Measurements from ENCODE around the gene SNAPC1.

The SNAPC1 gene

GRCh38 chr14:61718039-61718438 is 44.2 kb upstream of the SNAPC1 start:
- Histone ChIP-seq H3K9me2 (replicated peaks; ENCODE audit: insufficient read depth, low read length) (no peaks in the 10 kb centered on the region), H2AFZ (ENCODE audit: low read depth, low read length, severe bottlenecking) (no peak overlapping the region), H3F3A (ENCODE audit: insufficient read depth) (peaks cover 41% of the 10 kb centered on the region), H3K4me2 (ENCODE audit: low read depth, low read length, poor library complexity, severe bottlenecking) (peak overlapping the region; percentile 62), H3K27me3 (ENCODE audit: low read length) (no peaks in the 10 kb centered on the region), H3K4me3 (ENCODE audit: insufficient read depth, low read length, poor library complexity, severe bottlenecking) (peak overlapping the region; percentile 6), H4K20me1 (ENCODE audit: low read depth, low read length) (peaks cover 62% of the 10 kb centered on the region), H3K36me3 (ENCODE audit: low read length) (peaks cover 18% of the 10 kb centered on the region; the same call in 1 of the 2 replicates), H3K79me2 (ENCODE audit: insufficient read depth, low read length) (peaks cover 87% of the 10 kb centered on the region), H3K9me3 (ENCODE audit: insufficient read depth, low read length) (no peaks in the 10 kb centered on the region), H3K27ac (ENCODE audit: low read depth, low read length) (peak overlapping the region; percentile 64; the same call in 1 of the 2 replicates), H3K9ac (ENCODE audit: low read length) (no peak overlapping the region)
- no peak for TF ChIP-seq EZH2phosphoT487 (conservative IDR thresholded peaks at IDR 0.05; ENCODE audit: low read length)
- TF ChIP-seq CTCF (IDR thresholded peaks at IDR 0.05; ENCODE audit: insufficient read depth, low read length, poor library complexity, severe bottlenecking), result no peak

GRCh38 chr14:61719344-61720293 is 42.6 kb upstream of the SNAPC1 start:
- Histone ChIP-seq H4K20me1 (ENCODE audit: low read depth, low read length) (peaks cover 51% of the 10 kb centered on the region), H3K27ac (ENCODE audit: low read depth, low read length) (peak overlapping the region; percentile 64), H3K4me3 (ENCODE audit: insufficient read depth, low read length, poor library complexity, severe bottlenecking) (peak overlapping the region; percentile 20), H3K9ac (ENCODE audit: low read length) (peak overlapping the region; percentile 18), H3K9me2 (replicated peaks; ENCODE audit: insufficient read depth, low read length) (no peaks in the 10 kb centered on the region), H3F3A (ENCODE audit: insufficient read depth) (peaks cover 44% of the 10 kb centered on the region), H3K27me3 (ENCODE audit: low read length) (no peaks in the 10 kb centered on the region), H3K36me3 (ENCODE audit: low read length) (peaks cover 26% of the 10 kb centered on the region; the same call in 1 of the 2 replicates), H2AFZ (ENCODE audit: low read depth, low read length, severe bottlenecking) (no peak overlapping the region), H3K79me2 (ENCODE audit: insufficient read depth, low read length) (peaks cover 78% of the 10 kb centered on the region), H3K4me2 (ENCODE audit: low read depth, low read length, poor library complexity, severe bottlenecking) (peak overlapping the region; percentile 62), H3K9me3 (ENCODE audit: insufficient read depth, low read length) (no peaks in the 10 kb centered on the region)
- TF ChIP-seq CTCF (IDR thresholded peaks at IDR 0.05; ENCODE audit: insufficient read depth, low read length, poor library complexity, severe bottlenecking) (no peak), EZH2phosphoT487 (conservative IDR thresholded peaks at IDR 0.05; ENCODE audit: low read length) (no peak)

GRCh38 chr14:61720294-61720661 is 41.9 kb upstream of the SNAPC1 start:
- H3K9me2 ChIP-seq (replicated peaks; ENCODE audit: insufficient read depth, low read length), result no peaks in the 10 kb centered on the region
- no peaks in the 10 kb centered on the region for H3K27me3 ChIP-seq (ENCODE audit: low read length)
- peak overlapping the region; percentile 64 for H3K27ac ChIP-seq (ENCODE audit: low read depth, low read length)
- peaks cover 28% of the 10 kb centered on the region; the same call in 1 of the 2 replicates for H3K36me3 ChIP-seq (ENCODE audit: low read length)
- H2AFZ ChIP-seq (ENCODE audit: low read depth, low read length, severe bottlenecking), result no peak overlapping the region
- peaks cover 72% of the 10 kb centered on the region for H3K79me2 ChIP-seq (ENCODE audit: insufficient read depth, low read length)
- H3K9me3 ChIP-seq (ENCODE audit: insufficient read depth, low read length), result no peaks in the 10 kb centered on the region
- peak overlapping the region; percentile 62 for H3K4me2 ChIP-seq (ENCODE audit: low read depth, low read length, poor library complexity, severe bottlenecking)
- H4K20me1 ChIP-seq (ENCODE audit: low read depth, low read length), result peaks cover 48% of the 10 kb centered on the region
- no peak for TF ChIP-seq EZH2phosphoT487 (conservative IDR thresholded peaks at IDR 0.05; ENCODE audit: low read length)
- no peak for TF ChIP-seq CTCF (IDR thresholded peaks at IDR 0.05; ENCODE audit: insufficient read depth, low read length, poor library complexity, severe bottlenecking)
- H3F3A ChIP-seq (ENCODE audit: insufficient read depth), result peaks cover 44% of the 10 kb centered on the region
- H3K4me3 ChIP-seq (ENCODE audit: insufficient read depth, low read length, poor library complexity, severe bottlenecking), result peak overlapping the region; percentile 20
- H3K9ac ChIP-seq (ENCODE audit: low read length), result peak overlapping the region; percentile 18
